ENCODE results near the gene GMDS. TPM values are rescaled to one million over a fixed set of nuclear protein-coding genes. Genes with fewer than 3 reads are reported as not detected.

GMDS gene
- total RNA-seq, 2 donors from 2014 or later = 25.4 to 29.5 TPM

DNA sequence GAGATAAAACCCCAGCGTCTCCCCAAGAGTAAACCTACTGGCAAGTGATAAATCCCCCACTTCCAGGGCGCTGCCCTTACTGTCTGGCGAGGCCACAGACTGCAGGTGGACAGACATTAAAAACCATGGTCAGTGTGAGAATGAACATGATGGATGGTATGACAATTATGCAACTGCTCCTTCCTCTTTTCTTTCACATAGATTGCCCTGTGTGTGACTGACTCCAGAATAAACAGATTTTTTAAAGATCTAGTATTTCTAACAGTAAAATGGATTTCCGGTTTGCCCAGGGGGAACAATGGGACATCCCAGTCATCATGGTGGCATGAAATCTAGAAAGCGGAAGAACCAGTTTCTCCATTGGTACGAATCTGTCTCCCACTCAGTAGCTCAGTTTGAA, 482.0 kb downstream of the GMDS start:
- Histone ChIP-seq H3K4me3 (ENCODE audit: low read length) (no peak overlapping the region), H3K27ac (ENCODE audit: low read depth, low read length) (no peak overlapping the region), H3K4me1 (ENCODE audit: control insufficient read depth, insufficient read depth, low read length) (peaks cover under 1% of the 10 kb centered on the region), H3K27me3 (ENCODE audit: control insufficient read depth, insufficient read depth, low read length, poor library complexity, severe bottlenecking) (no peaks in the 10 kb centered on the region), H3K9ac (ENCODE audit: extremely low read depth, low read length, poor library complexity, severe bottlenecking) (no peak overlapping the region), H3K36me3 (ENCODE audit: control insufficient read depth, insufficient read depth, low read length) (no peaks in the 10 kb centered on the region), H3K9me3 (ENCODE audit: control insufficient read depth, low read length) (no peaks in the 10 kb centered on the region)
- H3K4me3 Mint-ChIP-seq = no peak overlapping the region
- TF ChIP-seq, protein P1, sequence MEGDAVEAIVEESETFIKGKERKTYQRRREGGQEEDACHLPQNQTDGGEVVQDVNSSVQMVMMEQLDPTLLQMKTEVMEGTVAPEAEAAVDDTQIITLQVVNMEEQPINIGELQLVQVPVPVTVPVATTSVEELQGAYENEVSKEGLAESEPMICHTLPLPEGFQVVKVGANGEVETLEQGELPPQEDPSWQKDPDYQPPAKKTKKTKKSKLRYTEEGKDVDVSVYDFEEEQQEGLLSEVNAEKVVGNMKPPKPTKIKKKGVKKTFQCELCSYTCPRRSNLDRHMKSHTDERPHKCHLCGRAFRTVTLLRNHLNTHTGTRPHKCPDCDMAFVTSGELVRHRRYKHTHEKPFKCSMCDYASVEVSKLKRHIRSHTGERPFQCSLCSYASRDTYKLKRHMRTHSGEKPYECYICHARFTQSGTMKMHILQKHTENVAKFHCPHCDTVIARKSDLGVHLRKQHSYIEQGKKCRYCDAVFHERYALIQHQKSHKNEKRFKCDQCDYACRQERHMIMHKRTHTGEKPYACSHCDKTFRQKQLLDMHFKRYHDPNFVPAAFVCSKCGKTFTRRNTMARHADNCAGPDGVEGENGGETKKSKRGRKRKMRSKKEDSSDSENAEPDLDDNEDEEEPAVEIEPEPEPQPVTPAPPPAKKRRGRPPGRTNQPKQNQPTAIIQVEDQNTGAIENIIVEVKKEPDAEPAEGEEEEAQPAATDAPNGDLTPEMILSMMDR (conservative IDR thresholded peaks at IDR 0.05) = no peak
- H3K36me3 Mint-ChIP-seq (ENCODE audit: low read depth) = no peaks in the 10 kb centered on the region
- 91 to 94% methylated on average over 3 to 6 of the region's 6 CpGs for WGBS, 2 experiments (ENCODE audit: insufficient coverage in 1 of 2, insufficient read length in 1 of 2)
- H3K9me3 Mint-ChIP-seq = no peaks in the 10 kb centered on the region
- peaks cover 2% of the 10 kb centered on the region for H3K27me3 Mint-ChIP-seq (ENCODE audit: insufficient read depth)
- no peak overlapping the region for H3K27ac Mint-ChIP-seq
- DNase-seq = no peak
- H3K4me1 Mint-ChIP-seq = peaks cover 29% of the 10 kb centered on the region

DNA sequence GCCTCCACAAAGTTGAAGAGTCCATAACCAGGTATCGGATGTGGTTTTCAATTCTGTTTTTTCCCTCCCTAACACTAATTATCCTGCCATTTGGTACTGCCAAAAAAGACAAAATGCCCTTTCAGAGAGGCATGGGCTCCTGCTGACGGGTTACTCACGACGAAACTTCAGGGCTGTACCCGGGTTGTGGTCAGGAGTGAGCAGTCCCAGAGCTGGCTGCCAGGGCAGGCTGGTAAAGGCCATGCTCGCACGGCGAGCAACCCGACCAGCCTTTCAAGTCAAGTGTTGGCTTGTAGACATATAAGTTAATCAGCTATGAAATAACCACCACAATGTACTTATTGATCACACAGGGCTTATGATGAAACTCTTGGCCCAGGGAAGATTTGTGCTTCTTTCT, 483.2 kb downstream of the GMDS start:
- Mint-ChIP-seq H3K36me3 (ENCODE audit: low read depth) (no peaks in the 10 kb centered on the region), H3K9me3 (no peaks in the 10 kb centered on the region), H3K4me3 (no peak overlapping the region), H3K27ac (no peak overlapping the region), H3K27me3 (ENCODE audit: insufficient read depth) (peaks cover 2% of the 10 kb centered on the region), H3K4me1 (peaks cover 32% of the 10 kb centered on the region)
- Histone ChIP-seq H3K9me3 (ENCODE audit: control insufficient read depth, low read length) (no peaks in the 10 kb centered on the region), H3K4me1 (ENCODE audit: control insufficient read depth, insufficient read depth, low read length) (peaks cover 11% of the 10 kb centered on the region), H3K36me3 (ENCODE audit: control insufficient read depth, insufficient read depth, low read length) (no peaks in the 10 kb centered on the region), H3K9ac (ENCODE audit: extremely low read depth, low read length, poor library complexity, severe bottlenecking) (no peak overlapping the region), H3K27me3 (ENCODE audit: control insufficient read depth, insufficient read depth, low read length, poor library complexity, severe bottlenecking) (no peaks in the 10 kb centered on the region), H3K4me3 (ENCODE audit: low read length) (no peak overlapping the region), H3K27ac (ENCODE audit: low read depth, low read length) (no peak overlapping the region)
- 93 to 100% methylated on average over 9 of the region's 9 CpGs for WGBS, 2 experiments (ENCODE audit: insufficient coverage in 1 of 2, insufficient read length in 1 of 2)
- DNase-seq = no peak
- TF ChIP-seq, protein P1 (conservative IDR thresholded peaks at IDR 0.05) = no peak

DNA sequence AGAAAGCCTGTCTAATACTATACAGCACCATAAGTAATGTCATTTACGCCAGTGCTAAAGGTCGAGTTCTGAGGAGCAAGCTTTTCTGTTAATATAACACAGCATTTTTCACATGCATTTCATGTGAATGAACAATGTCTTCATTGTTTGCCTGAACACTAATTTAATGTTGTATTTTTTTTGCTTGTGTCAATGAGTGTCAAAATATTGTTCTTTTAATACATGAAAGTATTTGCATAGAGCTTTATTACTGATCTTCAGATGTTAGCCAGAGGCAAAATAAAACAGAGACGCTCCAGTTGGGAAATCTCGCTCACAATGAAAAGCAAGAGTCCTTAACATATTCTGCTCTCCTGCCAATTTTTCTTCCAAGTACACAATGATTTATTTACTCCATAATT, 483.9 kb downstream of the GMDS start:
- peaks cover 2% of the 10 kb centered on the region for H3K27me3 Mint-ChIP-seq (ENCODE audit: insufficient read depth)
- H3K4me1 Mint-ChIP-seq = peaks cover 34% of the 10 kb centered on the region
- Histone ChIP-seq H3K36me3 (ENCODE audit: control insufficient read depth, insufficient read depth, low read length) (no peaks in the 10 kb centered on the region), H3K27me3 (ENCODE audit: control insufficient read depth, insufficient read depth, low read length, poor library complexity, severe bottlenecking) (no peaks in the 10 kb centered on the region), H3K4me1 (ENCODE audit: control insufficient read depth, insufficient read depth, low read length) (peaks cover 12% of the 10 kb centered on the region), H3K4me3 (ENCODE audit: low read length) (no peak overlapping the region), H3K27ac (ENCODE audit: low read depth, low read length) (no peak overlapping the region), H3K9ac (ENCODE audit: extremely low read depth, low read length, poor library complexity, severe bottlenecking) (no peak overlapping the region), H3K9me3 (ENCODE audit: control insufficient read depth, low read length) (no peaks in the 10 kb centered on the region)
- TF ChIP-seq, protein P1 (conservative IDR thresholded peaks at IDR 0.05) = no peak
- WGBS, 2 experiments (ENCODE audit: insufficient coverage in 1 of 2, insufficient read length in 1 of 2) = 90 to 92% methylated on average over 2 to 4 of the region's 4 CpGs
- no peak overlapping the region for H3K27ac Mint-ChIP-seq
- H3K36me3 Mint-ChIP-seq (ENCODE audit: low read depth) = no peaks in the 10 kb centered on the region
- no peak for DNase-seq
- no peak overlapping the region for H3K4me3 Mint-ChIP-seq
- no peaks in the 10 kb centered on the region for H3K9me3 Mint-ChIP-seq

Data from endodermal cell (in vitro differentiated cells).